LNCAP (cell line): Measurements from ENCODE around the gene SLC9A3.

Source experiments
- CTCF ChIP-seq: fragments of 450-650 bp; IDR thresholded peaks from 2 replicates; pipeline ENCODE4 v1.5.1; 2017; ENCODE audit warnings: mild to moderate bottlenecking

The SLC9A3 gene

GRCh38 chr5:458547-459353 lies 65.5 kb downstream of the SLC9A3 start:
- no peak for TF ChIP-seq CTCF

GRCh38 chr5:457195-457961 lies 66.9 kb downstream of the SLC9A3 start:
- no peak for TF ChIP-seq CTCF

GRCh38 chr5:456351-457194 lies 67.7 kb downstream of the SLC9A3 start:
- no peak for TF ChIP-seq CTCF

GRCh38 chr5:455806-456205 lies 68.4 kb downstream of the SLC9A3 start:
- TF ChIP-seq CTCF = no peak

- no peak for TF ChIP-seq CTCF
Measured at GRCh38 chr5:454936-455335, 69.3 kb downstream of the SLC9A3 start.

- no peak for TF ChIP-seq CTCF
Measured at GRCh38 chr5:453725-454481, 70.3 kb downstream of the SLC9A3 start.
